ENCODE results near the gene NAV3.
"Not testable (repeated sequence)": the region's sequence is repeated elsewhere in the genome, so short reads cannot be mapped to it uniquely, and the experiment has no call there.

The NAV3 gene

DNA sequence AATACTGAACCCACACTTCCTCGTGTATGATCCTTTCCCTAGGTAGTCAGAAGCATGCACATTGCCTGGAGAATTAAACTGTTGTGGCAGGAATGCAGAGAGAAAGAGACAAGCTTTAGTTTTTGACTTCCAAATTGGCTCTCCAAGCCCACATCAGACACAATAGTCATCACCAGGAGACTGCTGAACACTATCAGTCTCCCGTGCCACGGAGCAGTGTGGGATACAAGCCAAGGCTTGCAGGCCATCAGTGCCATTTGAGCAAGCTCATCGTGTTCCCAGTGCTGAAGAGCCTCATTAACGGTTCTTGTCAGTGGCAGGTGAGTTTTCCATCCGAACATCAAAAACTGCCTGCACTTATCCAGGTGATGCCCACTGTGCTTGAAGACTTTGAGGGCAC is 410.8 kb downstream of the NAV3 start:
- ChIA-PET CTCF (no interaction called here), POLR2A (no interaction called here)
- TF ChIP-seq HDGF (IDR thresholded peaks at IDR 0.05; ENCODE audit: borderline replicate concordance) (no peak), BHLHE40 (IDR thresholded peaks at IDR 0.05; ENCODE audit: borderline replicate concordance) (no peak), SUZ12 (IDR thresholded peaks at IDR 0.05) (no peak), ARNT (IDR thresholded peaks at IDR 0.05) (no peak), LEF1 (IDR thresholded peaks at IDR 0.05; ENCODE audit: borderline replicate concordance) (no peak), SP1 (IDR thresholded peaks at IDR 0.05) (no peak), ZNF384 (IDR thresholded peaks at IDR 0.05) (no peak), ELF4 (IDR thresholded peaks at IDR 0.05) (no peak), L3MBTL2 (conservative IDR thresholded peaks at IDR 0.05) (no peak), FOXA1 (IDR thresholded peaks at IDR 0.05) (no peak), FOXK2 (IDR thresholded peaks at IDR 0.05) (no peak), CTBP1 (IDR thresholded peaks at IDR 0.05; ENCODE audit: borderline replicate concordance) (no peak), TARDBP (IDR thresholded peaks at IDR 0.05) (no peak)
- TF ChIP-seq, protein P1, sequence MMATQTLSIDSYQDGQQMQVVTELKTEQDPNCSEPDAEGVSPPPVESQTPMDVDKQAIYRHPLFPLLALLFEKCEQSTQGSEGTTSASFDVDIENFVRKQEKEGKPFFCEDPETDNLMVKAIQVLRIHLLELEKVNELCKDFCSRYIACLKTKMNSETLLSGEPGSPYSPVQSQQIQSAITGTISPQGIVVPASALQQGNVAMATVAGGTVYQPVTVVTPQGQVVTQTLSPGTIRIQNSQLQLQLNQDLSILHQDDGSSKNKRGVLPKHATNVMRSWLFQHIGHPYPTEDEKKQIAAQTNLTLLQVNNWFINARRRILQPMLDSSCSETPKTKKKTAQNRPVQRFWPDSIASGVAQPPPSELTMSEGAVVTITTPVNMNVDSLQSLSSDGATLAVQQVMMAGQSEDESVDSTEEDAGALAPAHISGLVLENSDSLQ (IDR thresholded peaks at IDR 0.05): no peak
- DNase-seq (ENCODE audit: extremely low spot score): no peak

DNA sequence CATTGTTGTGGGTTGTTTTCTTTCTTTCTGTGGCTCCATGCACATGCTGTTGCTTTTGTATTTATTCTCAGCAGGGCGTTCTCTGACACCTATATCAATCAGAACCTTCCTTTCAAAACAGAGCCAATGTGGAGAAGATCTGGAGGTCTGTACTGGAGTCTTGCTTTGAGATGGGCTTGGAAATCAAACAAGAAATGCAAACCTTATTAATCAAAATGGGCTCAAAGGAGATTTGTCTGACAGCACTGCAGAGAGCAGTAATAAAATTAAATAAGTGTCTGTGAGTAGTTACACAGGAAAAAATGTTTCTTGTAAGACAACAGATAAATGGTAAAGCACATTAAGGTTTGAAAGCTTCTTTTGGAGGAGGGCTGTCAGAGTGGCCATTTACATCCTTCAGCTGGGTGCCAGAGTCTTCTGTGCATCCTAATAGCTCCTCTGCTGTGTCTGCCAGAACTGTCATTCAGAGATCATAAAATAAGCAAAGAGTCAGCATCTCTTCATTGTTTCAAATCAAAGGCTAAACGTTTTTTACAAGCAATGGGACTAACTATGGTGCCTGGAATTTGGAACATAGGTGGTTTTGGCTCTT is 414.3 kb downstream of the NAV3 start:
- POLR2A ChIA-PET: interaction anchor here (0.7 kb wide), 1 partner anchor 9 kb away, joined by 3 read pairs; no protein-coding TSS in a partner anchor
- CTCF ChIA-PET: no interaction called here
- TF ChIP-seq SP1 (IDR thresholded peaks at IDR 0.05): no peak
- no peak for TF ChIP-seq HDGF (IDR thresholded peaks at IDR 0.05; ENCODE audit: borderline replicate concordance)
- no peak for TF ChIP-seq CTBP1 (IDR thresholded peaks at IDR 0.05; ENCODE audit: borderline replicate concordance)
- TF ChIP-seq NFRKB (IDR thresholded peaks at IDR 0.05): no peak
- TF ChIP-seq ELF4 (IDR thresholded peaks at IDR 0.05): no peak
- TF ChIP-seq, protein P1 (IDR thresholded peaks at IDR 0.05): no peak
- TF ChIP-seq LEF1 (IDR thresholded peaks at IDR 0.05; ENCODE audit: borderline replicate concordance): no peak
- TF ChIP-seq ARNT (IDR thresholded peaks at IDR 0.05): no peak
- no peak for TF ChIP-seq BHLHE40 (IDR thresholded peaks at IDR 0.05; ENCODE audit: borderline replicate concordance)
- no peak for TF ChIP-seq L3MBTL2 (conservative IDR thresholded peaks at IDR 0.05)
- no peak for TF ChIP-seq TARDBP (IDR thresholded peaks at IDR 0.05)
- TF ChIP-seq SUZ12 (IDR thresholded peaks at IDR 0.05): no peak
- no peak for TF ChIP-seq FOXM1 (IDR thresholded peaks at IDR 0.05; ENCODE audit: borderline replicate concordance)
- no peak for TF ChIP-seq FOXA1 (IDR thresholded peaks at IDR 0.05)
- TF ChIP-seq FOXK2 (IDR thresholded peaks at IDR 0.05): no peak
- no peak for TF ChIP-seq ZNF384 (IDR thresholded peaks at IDR 0.05)
- no peak for DNase-seq (ENCODE audit: extremely low spot score)

DNA sequence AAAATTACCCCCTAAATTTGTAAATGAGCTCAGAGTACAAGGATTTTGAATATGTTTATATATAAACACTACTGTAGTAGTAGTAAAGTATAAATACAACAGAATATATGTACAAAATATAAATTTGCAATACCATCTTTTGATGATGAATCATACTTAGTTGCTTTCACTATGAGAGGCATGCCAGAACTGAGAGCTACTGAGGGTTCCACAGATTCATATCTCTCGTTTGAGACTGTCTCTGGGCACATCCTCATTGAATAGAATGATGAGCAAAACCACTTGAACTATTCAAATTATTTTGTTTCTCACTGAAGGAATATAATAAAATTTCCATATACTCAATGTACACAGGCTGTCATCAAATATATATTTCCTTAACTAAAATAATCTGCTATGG is 417.6 kb downstream of the NAV3 start:
- ChIA-PET POLR2A (no interaction called here), CTCF (no interaction called here)
- DNase-seq (ENCODE audit: extremely low spot score): no peak
- no peak for TF ChIP-seq FOXK2 (IDR thresholded peaks at IDR 0.05)
- TF ChIP-seq ARNT (IDR thresholded peaks at IDR 0.05): no peak

DNA sequence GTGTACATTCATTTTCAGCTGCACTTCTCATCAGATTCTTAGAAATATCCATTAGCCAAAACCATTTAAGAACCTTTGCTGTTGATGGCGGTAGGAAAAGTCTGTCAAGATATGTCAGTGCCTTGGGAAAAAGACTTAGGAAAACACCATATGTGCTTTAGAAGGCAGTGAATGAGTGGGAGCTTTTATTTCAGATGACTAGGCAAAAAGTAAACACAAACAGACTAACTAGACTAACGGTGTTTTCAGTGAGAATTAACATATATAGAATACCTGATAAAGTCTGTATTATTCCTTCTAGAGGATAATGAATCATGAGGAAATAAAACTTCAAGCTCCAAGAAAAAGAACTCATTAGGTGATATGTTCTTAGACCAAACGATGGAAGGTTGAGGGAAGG is 418.9 kb downstream of the NAV3 start:
- TF ChIP-seq, protein P1 (IDR thresholded peaks at IDR 0.05): no peak
- TF ChIP-seq BHLHE40 (IDR thresholded peaks at IDR 0.05; ENCODE audit: borderline replicate concordance) (no peak), TARDBP (IDR thresholded peaks at IDR 0.05) (no peak), HDGF (IDR thresholded peaks at IDR 0.05; ENCODE audit: borderline replicate concordance) (no peak), CTBP1 (IDR thresholded peaks at IDR 0.05; ENCODE audit: borderline replicate concordance) (no peak), LEF1 (IDR thresholded peaks at IDR 0.05; ENCODE audit: borderline replicate concordance) (no peak), SUZ12 (IDR thresholded peaks at IDR 0.05) (no peak), ELF4 (IDR thresholded peaks at IDR 0.05) (no peak), FOXA1 (IDR thresholded peaks at IDR 0.05) (no peak), ARNT (IDR thresholded peaks at IDR 0.05) (no peak), ZNF384 (IDR thresholded peaks at IDR 0.05) (no peak), FOXM1 (IDR thresholded peaks at IDR 0.05; ENCODE audit: borderline replicate concordance) (no peak), L3MBTL2 (conservative IDR thresholded peaks at IDR 0.05) (no peak)
- ChIA-PET CTCF (no interaction called here), POLR2A (no interaction called here)
- DNase-seq (ENCODE audit: extremely low spot score): no peak

DNA sequence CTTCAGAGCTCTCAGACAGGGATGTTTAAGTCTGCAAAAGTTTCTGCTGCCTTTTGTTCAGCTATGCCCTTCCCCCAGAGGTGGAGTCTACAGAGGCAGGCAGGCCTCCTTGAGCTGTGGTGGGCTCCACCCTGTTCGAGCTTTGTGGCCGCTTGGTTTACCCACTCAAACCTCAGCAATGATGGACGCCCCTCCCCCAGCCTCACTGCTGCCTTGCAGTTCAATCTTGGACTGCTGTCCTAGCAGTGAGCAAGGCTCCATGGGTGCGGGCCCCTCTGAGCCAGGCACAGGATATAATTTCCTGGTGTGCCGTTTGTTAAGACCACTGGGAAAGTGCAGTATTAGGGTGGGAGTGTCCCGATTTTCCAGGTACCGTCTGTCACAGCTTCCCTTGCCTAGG is 427.0 kb downstream of the NAV3 start:
- POLR2A ChIA-PET; DNase-seq (ENCODE audit: extremely low spot score); CTCF ChIA-PET: not testable (repeated sequence)

DNA sequence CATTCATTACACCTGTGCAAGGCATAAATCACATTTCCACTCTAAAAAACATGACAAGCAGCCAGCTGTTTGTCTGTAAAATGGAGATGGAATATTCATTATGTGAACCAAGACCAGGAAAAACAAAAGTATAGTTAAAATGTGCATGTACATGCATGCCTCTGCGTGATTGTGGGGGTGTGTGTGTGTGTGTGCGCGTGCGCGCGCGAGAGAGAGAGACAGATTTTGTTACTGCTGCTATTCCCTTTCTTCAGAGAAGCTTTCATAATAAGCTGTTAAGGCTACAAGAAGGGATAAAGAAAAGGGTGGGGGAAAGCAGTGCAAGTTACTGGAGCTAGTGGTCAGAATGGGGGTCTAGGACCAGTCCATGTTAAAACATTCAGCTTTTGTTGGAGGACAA is 430.3 kb downstream of the NAV3 start:
- no peak for TF ChIP-seq NFRKB (IDR thresholded peaks at IDR 0.05)
- TF ChIP-seq ELF4 (IDR thresholded peaks at IDR 0.05): no peak
- TF ChIP-seq SUZ12 (IDR thresholded peaks at IDR 0.05): no peak
- TF ChIP-seq FOXM1 (IDR thresholded peaks at IDR 0.05; ENCODE audit: borderline replicate concordance): no peak
- TF ChIP-seq, protein P1 (IDR thresholded peaks at IDR 0.05): no peak
- TF ChIP-seq FOXK2 (IDR thresholded peaks at IDR 0.05): no peak
- TF ChIP-seq SP1 (IDR thresholded peaks at IDR 0.05): no peak
- no peak for TF ChIP-seq LEF1 (IDR thresholded peaks at IDR 0.05; ENCODE audit: borderline replicate concordance)
- no peak for TF ChIP-seq CTBP1 (IDR thresholded peaks at IDR 0.05; ENCODE audit: borderline replicate concordance)
- TF ChIP-seq TARDBP (IDR thresholded peaks at IDR 0.05): no peak
- TF ChIP-seq ZNF384 (IDR thresholded peaks at IDR 0.05): no peak
- CTCF ChIA-PET: no interaction called here
- POLR2A ChIA-PET: no interaction called here
- no peak for DNase-seq (ENCODE audit: extremely low spot score)

All from HEK293T (cell line).